ENCODE measurements around the gene KIAA0319L.

GRCh38 chr1:35570589-35571137, 13.5 kb upstream of the KIAA0319L start:
- no peak for TF ChIP-seq CTCF (IDR thresholded peaks at IDR 0.05)
- no peak for TF ChIP-seq EZH2 (IDR thresholded peaks at IDR 0.05)
- TF ChIP-seq EZH2phosphoT487 (IDR thresholded peaks at IDR 0.05) = no peak

All from neural progenitor cell (in vitro differentiated cells).